K562 (cell line): ENCODE results near the gene ZC3H12A. TPM values are rescaled to one million over a fixed set of nuclear protein-coding genes. Genes with fewer than 3 reads are reported as not detected.
"Not testable (repeated sequence)": the region's sequence is repeated elsewhere in the genome, so short reads cannot be mapped to it uniquely, and the experiment has no call there.

Source experiments
- ATAC-seq: fragments of 200-7000 bp; cut with Tn5 transposase; 3 replicates; pipeline ENCODE4 v1.9.1; 2020; ENCODE audit warnings: moderate library complexity
- BruUV-seq: library from RNA; stranded (reverse); fragments of 400-500 nt; replicated peaks from 2 replicates; lab custom pipeline; 2021; lab: Mats Ljungman, UMichigan
- CTCF ChIA-PET: fragments of 300-600 bp; formaldehyde crosslinking; extraction: SDS; loops from one replicate; lab custom pipeline; 2021; ENCODE audit warnings: low intra/inter-chr PET ratio; lab: Yijun Ruan, JAX
- POLR2A ChIA-PET: fragments of 300-600, 350-650 bp; sonication (Branson Sonifier 250); formaldehyde crosslinking; extraction: SDS; loops from one replicate; lab custom pipeline; 2021; ENCODE audit warnings: antibody characterized with exemption, inconsistent platforms; lab: Yijun Ruan, JAX
- DNase-seq, 4 experiments: peaks; one replicate each; pipeline versions ENCODE4 v3.0.0 to v3.0.0-alpha.2; 2011 to 2018; ENCODE audit warnings: low spot score in 3 of 4, mixed read lengths in 3 of 4; ENCODE audit errors: extremely low read depth in 1 of 4
- FAIRE-seq: peaks from 2 replicates; lab custom pipeline; 2011; peaks lifted over from hg19 to GRCh38; lab: Jason Lieb, UNC
- H2AFZ ChIP-seq: 2 replicates; pipeline ENCODE4 v1.6.0; 2011; ENCODE audit warnings: low read depth, low read length, control low read depth, inconsistent platforms
- H3K27ac ChIP-seq: fragments of 200-600 bp; 3 replicates; pipeline ENCODE4 v1.8.0; 2011; ENCODE audit warnings: low read depth, mild to moderate bottlenecking, control low read depth, inconsistent platforms, low read length, moderate library complexity, mixed read lengths; ENCODE audit errors: extremely low read depth
- H3K27me3 ChIP-seq, 2 experiments: fragments of 300-600 bp in 1 of 2; 2 replicates in 1 of 2; 3 replicates in 1 of 2; pipeline versions ENCODE4 v1.6.0 to v1.8.0; 2011; ENCODE audit warnings: inconsistent platforms in 2 of 2, low read length in 2 of 2, mild to moderate bottlenecking in 1 of 2, mixed read lengths in 1 of 2, moderate library complexity in 1 of 2; ENCODE audit not compliant: control insufficient read depth in 2 of 2, insufficient read depth in 2 of 2
- H3K36me3 ChIP-seq: fragments of 300-600 bp; 3 replicates; pipeline ENCODE4 v1.8.0; 2011; ENCODE audit warnings: mild to moderate bottlenecking, low read length, inconsistent platforms; ENCODE audit not compliant: control insufficient read depth, insufficient read depth
- H3K4me1 ChIP-seq, 2 experiments: fragments of 200-600 bp in 1 of 2; replicated peaks in 1 of 2; 2 replicates in 1 of 2; 3 replicates in 1 of 2; pipeline versions ENCODE4 v1.5.1 to v1.8.0; 2011; ENCODE audit warnings: inconsistent platforms in 2 of 2, low read length in 2 of 2, mild to moderate bottlenecking in 1 of 2, mixed read lengths in 1 of 2, moderate library complexity in 1 of 2; ENCODE audit not compliant: control insufficient read depth in 2 of 2, insufficient read depth in 2 of 2
- H3K4me2 ChIP-seq: 2 replicates; pipeline ENCODE4 v1.6.1; 2011; ENCODE audit warnings: low read length, control low read depth, inconsistent platforms, mixed read lengths; ENCODE audit not compliant: insufficient read depth
- H3K4me3 ChIP-seq: fragments of 200-600 bp; sonication (generic), shearing (Covaris generic); 2 replicates; pipeline ENCODE4 v1.5.1; 2016; ENCODE audit warnings: control low read depth, inconsistent platforms
- H3K79me2 ChIP-seq: fragments of 200-600 bp; 3 replicates; pipeline ENCODE4 v1.8.0; 2011; ENCODE audit warnings: low read length, inconsistent platforms; ENCODE audit not compliant: control insufficient read depth, insufficient read depth
- H3K9ac ChIP-seq, 2 experiments: 2 replicates each; pipeline versions ENCODE4 v1.6.0 to v1.6.1; 2011; ENCODE audit warnings: low read depth in 2 of 2, low read length in 2 of 2, control low read depth in 1 of 2, inconsistent platforms in 1 of 2, mild to moderate bottlenecking in 1 of 2, mixed read lengths in 1 of 2; ENCODE audit not compliant: insufficient read depth in 1 of 2
- H3K9me1 ChIP-seq: one replicate; pipeline ENCODE4 v1.6.0; 2011; ENCODE audit warnings: inconsistent platforms, mild to moderate bottlenecking, low read length, moderate library complexity; ENCODE audit not compliant: control insufficient read depth, insufficient read depth
- H3K9me3 ChIP-seq: replicated peaks from 2 replicates; pipeline ENCODE4 v1.5.1; 2011; ENCODE audit warnings: low read depth, low read length, inconsistent platforms; ENCODE audit not compliant: control insufficient read depth, insufficient read depth
- H4K20me1 ChIP-seq: replicated peaks from 2 replicates; pipeline ENCODE4 v1.6.1; 2011; ENCODE audit warnings: low read length, inconsistent platforms, mixed read lengths; ENCODE audit not compliant: control insufficient read depth, insufficient read depth
- ILF3 ChIP-seq: fragments of 450-650 bp; IDR thresholded peaks from 2 replicates; pipeline ENCODE4 v1.6.1; 2018; ENCODE audit warnings: antibody characterized with exemption, mild to moderate bottlenecking, moderate library complexity, borderline replicate concordance
- WGBS: fragments of 100-300 bp; shearing (Covaris generic); methylation state at CpG from one replicate; pipeline ENCODE4 v1.1.6; 2016; ENCODE audit warnings: low coverage, mixed read lengths; ENCODE audit not compliant: insufficient coverage; ENCODE audit errors: missing lambda C conversion rate; 5-methylcytosine and 5-hydroxymethylcytosine counted together
- in situ Hi-C: fragments of 300-500 bp; cut with MboI; formaldehyde crosslinking; loops from 4 replicates; pipeline ENCODE4 v1.15.0; 2018; ENCODE audit warnings: inconsistent platforms, mixed read lengths
- intact Hi-C: fragments of 100-400 bp; cut with micrococcal nuclease; formaldehyde crosslinking; loops from 2 replicates; pipeline ENCODE4 v1.14.2; 2022
- polyA plus RNA-seq, 8 experiments: library from polyadenylated mRNA; depleted of rRNA in 4 of 8; stranded (reverse) in 5 of 8; unstranded in 3 of 8; fragments of >200 nt; fragmentation: Nextera tagmentation in 2 of 8; fragmentation: Illumina TruSeq in 1 of 8; extraction: Ambion mirVana in 2 of 8; extraction: Trizol in 1 of 8; gene quantifications; 2 replicates each; pipeline versions ENCODE4 v1.2.1 to v1.2.3, GENCODE V29; 2011 to 2014; ENCODE audit warnings: inconsistent platforms in 1 of 8, missing spikeins in 1 of 8
- total RNA-seq, 7 experiments: library from RNA; depleted of rRNA in 6 of 7; stranded (reverse); fragments of >200 nt in 6 of 7; fragmentation: Illumina TruSeq in 2 of 7; extraction: Trizol in 2 of 7; gene quantifications; 2 replicates each; pipeline versions ENCODE4 v1.2.1 to v1.2.3, GENCODE V29; 2011 to 2021; ENCODE audit warnings: low replicate concordance in 1 of 7
- TF ChIP-seq, protein P1 (sequence below): fragments of 250-450 bp; sonication (Bioruptor Pico); IDR thresholded peaks from 2 replicates; pipeline ENCODE4 v1.5.0; 2021; ENCODE audit warnings: mild to moderate bottlenecking, borderline replicate concordance
- TF ChIP-seq, protein P2 (sequence below): fragments of 450-650 bp; IDR thresholded peaks from 2 replicates; pipeline ENCODE4 v1.6.1; 2016; ENCODE audit warnings: borderline replicate concordance

Gene ZC3H12A
- total and polyA plus RNA-seq, 9 of the 15 experiments (the other 6 are each of a cell fraction or from before 2014, with no cell fraction given): 0.14 to 9.4 (median 6.7) TPM

DNA sequence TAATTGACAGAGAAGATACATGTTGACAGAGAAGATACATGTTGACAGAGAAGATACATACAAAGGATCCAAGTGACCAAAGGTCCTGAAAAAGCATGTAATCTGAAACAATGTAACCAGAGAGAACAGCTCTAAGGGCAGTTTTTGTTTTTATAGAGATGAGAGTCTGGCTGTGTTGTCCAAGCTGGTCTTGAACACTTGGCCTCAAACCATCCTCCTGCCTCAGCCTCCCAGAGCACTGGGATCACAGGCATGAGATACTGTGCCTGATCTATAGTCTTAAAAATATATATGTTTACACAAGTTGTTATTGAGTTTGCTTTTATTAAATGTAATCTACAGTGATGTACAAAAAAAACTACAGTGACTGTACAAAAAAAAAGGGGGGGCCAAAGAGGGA, 27.7 kb downstream of the ZC3H12A start (continued):
- TF ChIP-seq, protein P1, sequence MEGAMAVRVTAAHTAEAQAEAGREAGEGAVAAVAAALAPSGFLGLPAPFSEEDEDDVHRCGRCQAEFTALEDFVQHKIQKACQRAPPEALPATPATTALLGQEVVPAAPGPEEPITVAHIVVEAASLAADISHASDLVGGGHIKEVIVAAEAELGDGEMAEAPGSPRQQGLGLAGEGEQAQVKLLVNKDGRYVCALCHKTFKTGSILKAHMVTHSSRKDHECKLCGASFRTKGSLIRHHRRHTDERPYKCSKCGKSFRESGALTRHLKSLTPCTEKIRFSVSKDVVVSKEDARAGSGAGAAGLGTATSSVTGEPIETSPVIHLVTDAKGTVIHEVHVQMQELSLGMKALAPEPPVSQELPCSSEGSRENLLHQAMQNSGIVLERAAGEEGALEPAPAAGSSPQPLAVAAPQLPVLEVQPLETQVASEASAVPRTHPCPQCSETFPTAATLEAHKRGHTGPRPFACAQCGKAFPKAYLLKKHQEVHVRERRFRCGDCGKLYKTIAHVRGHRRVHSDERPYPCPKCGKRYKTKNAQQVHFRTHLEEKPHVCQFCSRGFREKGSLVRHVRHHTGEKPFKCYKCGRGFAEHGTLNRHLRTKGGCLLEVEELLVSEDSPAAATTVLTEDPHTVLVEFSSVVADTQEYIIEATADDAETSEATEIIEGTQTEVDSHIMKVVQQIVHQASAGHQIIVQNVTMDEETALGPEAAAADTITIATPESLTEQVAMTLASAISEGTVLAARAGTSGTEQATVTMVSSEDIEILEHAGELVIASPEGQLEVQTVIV: no peak
- TF ChIP-seq ILF3: no peak
- TF ChIP-seq, protein P2, sequence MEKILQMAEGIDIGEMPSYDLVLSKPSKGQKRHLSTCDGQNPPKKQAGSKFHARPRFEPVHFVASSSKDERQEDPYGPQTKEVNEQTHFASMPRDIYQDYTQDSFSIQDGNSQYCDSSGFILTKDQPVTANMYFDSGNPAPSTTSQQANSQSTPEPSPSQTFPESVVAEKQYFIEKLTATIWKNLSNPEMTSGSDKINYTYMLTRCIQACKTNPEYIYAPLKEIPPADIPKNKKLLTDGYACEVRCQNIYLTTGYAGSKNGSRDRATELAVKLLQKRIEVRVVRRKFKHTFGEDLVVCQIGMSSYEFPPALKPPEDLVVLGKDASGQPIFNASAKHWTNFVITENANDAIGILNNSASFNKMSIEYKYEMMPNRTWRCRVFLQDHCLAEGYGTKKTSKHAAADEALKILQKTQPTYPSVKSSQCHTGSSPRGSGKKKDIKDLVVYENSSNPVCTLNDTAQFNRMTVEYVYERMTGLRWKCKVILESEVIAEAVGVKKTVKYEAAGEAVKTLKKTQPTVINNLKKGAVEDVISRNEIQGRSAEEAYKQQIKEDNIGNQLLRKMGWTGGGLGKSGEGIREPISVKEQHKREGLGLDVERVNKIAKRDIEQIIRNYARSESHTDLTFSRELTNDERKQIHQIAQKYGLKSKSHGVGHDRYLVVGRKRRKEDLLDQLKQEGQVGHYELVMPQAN: no peak
- TF ChIP-seq, all 486 proteins: peak for 0

GRCh38 chr1:37502791-37503190, 28.4 kb downstream of the ZC3H12A start:
- FAIRE-seq, intact Hi-C loops, H3K9ac ChIP-seq, H3K27me3 ChIP-seq, H3K4me1 ChIP-seq, CTCF ChIA-PET, ATAC-seq, H3K4me3 ChIP-seq, H4K20me1 ChIP-seq, H3K9me3 ChIP-seq, H3K27ac ChIP-seq, DNase-seq, H2AFZ ChIP-seq, H3K9me1 ChIP-seq, H3K79me2 ChIP-seq, in situ Hi-C loops, BruUV-seq, H3K4me2 ChIP-seq: not testable (repeated sequence)
- POLR2A ChIA-PET: interaction anchor here (0.5 to 6.1 kb wide), 7 partner anchors 11 to 550 kb away, joined by 3 to 42 read pairs (median 3); partner anchors contain the start of genes MEAF6 and ZC3H12A
- 94% methylated on average over 2 of the region's 2 CpGs for WGBS
- H3K36me3 ChIP-seq: peaks cover 86% of the 10 kb centered on the region
